Nephron progenitor cell (in vitro differentiated cells): Measurements from ENCODE around the gene GPM6B.

ENCODE experiments used
- DNase-seq: peaks from one replicate; pipeline ENCODE4 v3.0.0; 2021
- H3K27ac Mint-ChIP-seq: 2 replicates; pipeline ENCODE4 v1.8.0; 2021; ENCODE audit warnings: mild to moderate bottlenecking, moderate library complexity, mixed read lengths
- H3K27me3 Mint-ChIP-seq: 2 replicates; pipeline ENCODE4 v1.8.0; 2021; ENCODE audit warnings: mild to moderate bottlenecking, low read depth, mixed read lengths; ENCODE audit not compliant: poor library complexity
- H3K36me3 Mint-ChIP-seq: 2 replicates; pipeline ENCODE4 v1.8.0; 2021; ENCODE audit warnings: low read depth, mixed read lengths
- H3K4me1 Mint-ChIP-seq: 2 replicates; pipeline ENCODE4 v1.8.0; 2021; ENCODE audit warnings: mixed read lengths
- H3K4me3 Mint-ChIP-seq: 2 replicates; pipeline ENCODE4 v1.8.0; 2021; ENCODE audit warnings: mild to moderate bottlenecking, moderate library complexity, mixed read lengths
- H3K9me3 Mint-ChIP-seq: 2 replicates; pipeline ENCODE4 v1.8.0; 2021; ENCODE audit warnings: mild to moderate bottlenecking, moderate library complexity, mixed read lengths
- TF ChIP-seq, protein P1 (sequence below): fragments of 200-600 bp; sonication (generic); IDR thresholded peaks from 2 replicates; pipeline ENCODE4 v1.5.0; 2021; ENCODE audit warnings: antibody characterized with exemption

The GPM6B gene

DNA sequence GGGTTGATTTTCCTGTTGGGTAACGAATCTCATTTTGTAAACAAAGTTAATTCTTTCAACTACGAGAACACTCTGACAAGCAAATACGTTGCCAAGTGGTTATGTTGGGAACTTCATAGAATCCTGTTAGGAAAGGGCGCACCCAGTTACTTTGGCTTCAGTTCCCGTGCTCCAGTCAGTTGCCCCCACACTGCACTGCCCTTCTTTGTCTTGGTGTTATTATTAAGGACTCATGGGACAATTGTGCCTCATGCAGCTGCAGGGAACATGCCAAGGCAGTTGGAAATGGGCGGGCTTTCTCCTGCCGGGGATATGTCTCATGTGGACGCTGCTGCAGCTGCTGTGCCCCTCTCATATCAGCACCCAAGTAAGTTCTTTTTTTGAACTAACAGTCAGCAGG is 53.4 kb downstream of the GPM6B start:
- TF ChIP-seq, protein P1, sequence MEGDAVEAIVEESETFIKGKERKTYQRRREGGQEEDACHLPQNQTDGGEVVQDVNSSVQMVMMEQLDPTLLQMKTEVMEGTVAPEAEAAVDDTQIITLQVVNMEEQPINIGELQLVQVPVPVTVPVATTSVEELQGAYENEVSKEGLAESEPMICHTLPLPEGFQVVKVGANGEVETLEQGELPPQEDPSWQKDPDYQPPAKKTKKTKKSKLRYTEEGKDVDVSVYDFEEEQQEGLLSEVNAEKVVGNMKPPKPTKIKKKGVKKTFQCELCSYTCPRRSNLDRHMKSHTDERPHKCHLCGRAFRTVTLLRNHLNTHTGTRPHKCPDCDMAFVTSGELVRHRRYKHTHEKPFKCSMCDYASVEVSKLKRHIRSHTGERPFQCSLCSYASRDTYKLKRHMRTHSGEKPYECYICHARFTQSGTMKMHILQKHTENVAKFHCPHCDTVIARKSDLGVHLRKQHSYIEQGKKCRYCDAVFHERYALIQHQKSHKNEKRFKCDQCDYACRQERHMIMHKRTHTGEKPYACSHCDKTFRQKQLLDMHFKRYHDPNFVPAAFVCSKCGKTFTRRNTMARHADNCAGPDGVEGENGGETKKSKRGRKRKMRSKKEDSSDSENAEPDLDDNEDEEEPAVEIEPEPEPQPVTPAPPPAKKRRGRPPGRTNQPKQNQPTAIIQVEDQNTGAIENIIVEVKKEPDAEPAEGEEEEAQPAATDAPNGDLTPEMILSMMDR, result no peak
- Mint-ChIP-seq H3K27me3 (no peaks in the 10 kb centered on the region), H3K9me3 (peaks cover 25% of the 10 kb centered on the region), H3K36me3 (peaks cover 35% of the 10 kb centered on the region), H3K27ac (no peak overlapping the region), H3K4me3 (no peak overlapping the region), H3K4me1 (peaks cover 7% of the 10 kb centered on the region)
- no peak for DNase-seq

DNA sequence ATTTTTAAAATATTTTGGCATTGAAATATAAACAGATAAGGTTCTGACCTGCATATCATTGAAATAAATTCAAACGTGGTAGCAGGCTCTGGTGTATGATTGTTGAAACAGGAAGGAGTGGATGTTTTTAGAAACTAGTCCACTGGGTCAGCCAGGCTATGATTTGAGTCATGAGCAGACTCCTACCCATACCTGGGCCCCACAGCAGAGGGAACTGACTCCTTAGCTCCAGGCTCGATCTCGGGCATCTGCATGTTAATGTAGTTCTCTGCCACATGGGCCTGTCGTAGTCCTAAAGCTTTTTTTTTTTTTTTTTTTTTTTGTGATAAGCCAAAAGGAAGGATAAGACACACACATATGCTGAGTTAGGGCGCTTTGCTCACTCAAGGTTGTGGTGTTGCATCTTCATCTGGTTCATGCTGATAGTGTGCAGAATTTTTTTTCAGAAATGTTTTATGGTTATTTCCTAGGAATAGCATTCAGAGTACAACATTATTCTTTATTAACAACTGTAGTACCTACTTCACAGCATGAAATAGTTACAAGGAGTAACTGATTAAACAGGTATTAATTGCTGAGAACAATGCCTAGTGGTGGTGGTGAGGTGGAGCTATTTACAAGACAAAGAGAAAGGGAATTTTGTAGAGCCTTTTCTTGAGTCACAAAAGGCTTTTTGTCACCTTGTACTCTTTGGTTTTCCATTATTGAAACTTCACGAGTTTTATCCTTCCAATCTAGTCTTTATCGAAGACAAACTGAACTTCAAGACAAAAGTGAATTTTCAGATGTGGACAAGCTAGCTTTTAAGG is 55.1 kb downstream of the GPM6B start:
- Mint-ChIP-seq H3K4me3 (no peak overlapping the region), H3K27ac (no peak overlapping the region), H3K27me3 (no peaks in the 10 kb centered on the region), H3K36me3 (peaks cover 31% of the 10 kb centered on the region), H3K9me3 (peaks cover 21% of the 10 kb centered on the region), H3K4me1 (peaks cover 7% of the 10 kb centered on the region)
- TF ChIP-seq, protein P1, result no peak
- DNase-seq, result no peak

GRCh38 chrX:13760426-13760825 is 56.5 kb downstream of the GPM6B start:
- Mint-ChIP-seq H3K9me3 (peaks cover 10% of the 10 kb centered on the region), H3K4me1 (peaks cover 7% of the 10 kb centered on the region), H3K27me3 (no peaks in the 10 kb centered on the region), H3K27ac (no peak overlapping the region), H3K36me3 (peaks cover 17% of the 10 kb centered on the region), H3K4me3 (no peak overlapping the region)
- TF ChIP-seq, protein P1, result no peak
- no peak for DNase-seq

- Mint-ChIP-seq H3K9me3 (peaks cover 10% of the 10 kb centered on the region), H3K36me3 (peaks cover 17% of the 10 kb centered on the region), H3K4me1 (peaks cover under 1% of the 10 kb centered on the region), H3K4me3 (no peak overlapping the region), H3K27ac (no peak overlapping the region), H3K27me3 (no peaks in the 10 kb centered on the region)
- TF ChIP-seq, protein P1, result no peak
- no peak for DNase-seq
Observed at GRCh38 chrX:13759152-13759718, 57.7 kb downstream of the GPM6B start.

- Mint-ChIP-seq H3K36me3 (peaks cover 31% of the 10 kb centered on the region), H3K4me1 (no peaks in the 10 kb centered on the region), H3K27ac (no peak overlapping the region), H3K27me3 (no peaks in the 10 kb centered on the region), H3K4me3 (no peak overlapping the region), H3K9me3 (peaks cover 10% of the 10 kb centered on the region)
- no peak for DNase-seq
- TF ChIP-seq, protein P1, result no peak
Observed at GRCh38 chrX:13756381-13756780, 60.5 kb downstream of the GPM6B start.

- no peak overlapping the region for H3K27ac Mint-ChIP-seq
- H3K9me3 Mint-ChIP-seq, result peaks cover 8% of the 10 kb centered on the region
- DNase-seq, result no peak
- H3K36me3 Mint-ChIP-seq, result peaks cover 27% of the 10 kb centered on the region
- TF ChIP-seq, protein P1, result no peak
- no peaks in the 10 kb centered on the region for H3K4me1 Mint-ChIP-seq
- H3K27me3 Mint-ChIP-seq, result no peaks in the 10 kb centered on the region
- no peak overlapping the region for H3K4me3 Mint-ChIP-seq
Observed at GRCh38 chrX:13755254-13755653, 61.6 kb downstream of the GPM6B start.
